ENCODE measurements around the gene SGMS1.

The SGMS1 gene

GRCh38 chr10:50349554-50349953, 274.2 kb downstream of the SGMS1 start:
- no peak for DNase-seq (ENCODE audit: low read depth, low spot score)
- TF ChIP-seq ZNF274 (IDR thresholded peaks at IDR 0.05; ENCODE audit: low read depth, low read length) (no peak), YY1 (IDR thresholded peaks at IDR 0.05; ENCODE audit: insufficient read depth, insufficient read length) (no peak), SUZ12 (IDR thresholded peaks at IDR 0.05; ENCODE audit: extremely low read depth, insufficient read depth, insufficient read length) (no peak)
- Histone ChIP-seq H3K27me3 (ENCODE audit: insufficient read depth, insufficient read length) (no peaks in the 10 kb centered on the region), H3K4me3 (ENCODE audit: insufficient read length, low read depth) (no peak overlapping the region), H3K4me1 (ENCODE audit: insufficient read depth, insufficient read length) (no peaks in the 10 kb centered on the region), H3K9me3 (ENCODE audit: insufficient read depth, low read length) (no peaks in the 10 kb centered on the region), H3K9ac (ENCODE audit: insufficient read length, low read depth) (no peak overlapping the region), H3K36me3 (ENCODE audit: insufficient read depth, insufficient read length, low read length) (no peaks in the 10 kb centered on the region)

DNA sequence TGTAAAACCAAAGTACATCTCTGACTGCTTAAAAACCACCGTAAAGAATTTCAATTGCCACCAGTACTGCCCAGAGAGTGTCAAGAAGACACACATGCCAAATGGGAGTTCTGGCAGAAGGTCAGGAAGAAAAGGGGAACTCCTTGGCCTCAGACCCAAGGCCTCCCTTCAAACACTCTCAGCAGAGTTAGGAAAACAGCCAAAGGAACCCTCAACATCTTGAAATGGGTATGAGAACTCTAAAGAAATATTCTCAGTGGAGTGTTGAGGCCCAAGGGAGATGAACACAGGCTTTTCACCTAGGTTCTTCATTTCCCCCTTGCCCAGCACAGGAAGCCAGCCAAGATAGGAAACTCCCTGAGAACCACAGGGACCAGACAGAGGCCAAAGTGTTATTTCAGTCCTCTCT, 276.4 kb downstream of the SGMS1 start:
- H3K9me3 ChIP-seq (ENCODE audit: insufficient read depth, low read length) = no peaks in the 10 kb centered on the region
- DNase-seq (ENCODE audit: low read depth, low spot score) = no peak
- H3K4me3 ChIP-seq (ENCODE audit: insufficient read length, low read depth) = no peak overlapping the region
- no peak for TF ChIP-seq YY1 (IDR thresholded peaks at IDR 0.05; ENCODE audit: insufficient read depth, insufficient read length)
- TF ChIP-seq ZNF274 (IDR thresholded peaks at IDR 0.05; ENCODE audit: low read depth, low read length) = no peak
- TF ChIP-seq SUZ12 (IDR thresholded peaks at IDR 0.05; ENCODE audit: extremely low read depth, insufficient read depth, insufficient read length) = no peak
- H3K9ac ChIP-seq (ENCODE audit: insufficient read length, low read depth) = no peak overlapping the region
- H3K4me1 ChIP-seq (ENCODE audit: insufficient read depth, insufficient read length) = no peaks in the 10 kb centered on the region
- peaks cover 16% of the 10 kb centered on the region for H3K36me3 ChIP-seq (ENCODE audit: insufficient read depth, insufficient read length, low read length)
- no peaks in the 10 kb centered on the region for H3K27me3 ChIP-seq (ENCODE audit: insufficient read depth, insufficient read length)

DNA sequence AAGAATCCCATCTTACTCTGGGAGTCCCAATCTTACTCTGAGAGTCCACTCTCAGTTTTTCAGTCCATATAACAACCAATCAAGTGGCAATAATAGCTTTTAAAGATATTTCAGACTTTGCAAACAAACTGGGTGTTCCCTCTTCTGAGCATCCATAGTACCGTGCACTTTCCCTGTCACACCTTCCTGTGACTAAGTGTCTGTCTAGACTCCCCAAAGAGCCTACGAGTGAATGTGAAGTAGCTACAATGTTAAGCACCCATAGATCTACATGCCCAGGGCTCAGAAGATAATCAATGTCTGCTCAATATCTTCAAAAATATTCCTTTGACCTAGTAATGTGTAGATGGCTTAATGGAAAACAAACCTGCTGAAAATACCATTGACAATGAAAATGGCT, 276.8 kb downstream of the SGMS1 start:
- Histone ChIP-seq H3K9me3 (ENCODE audit: insufficient read depth, low read length) (no peaks in the 10 kb centered on the region), H3K4me1 (ENCODE audit: insufficient read depth, insufficient read length) (no peaks in the 10 kb centered on the region), H3K4me3 (ENCODE audit: insufficient read length, low read depth) (no peak overlapping the region), H3K36me3 (ENCODE audit: insufficient read depth, insufficient read length, low read length) (peaks cover 16% of the 10 kb centered on the region), H3K27me3 (ENCODE audit: insufficient read depth, insufficient read length) (no peaks in the 10 kb centered on the region), H3K9ac (ENCODE audit: insufficient read length, low read depth) (no peak overlapping the region)
- DNase-seq (ENCODE audit: low read depth, low spot score) = no peak
- no peak for TF ChIP-seq ZNF274 (IDR thresholded peaks at IDR 0.05; ENCODE audit: low read depth, low read length)
- no peak for TF ChIP-seq YY1 (IDR thresholded peaks at IDR 0.05; ENCODE audit: insufficient read depth, insufficient read length)
- no peak for TF ChIP-seq SUZ12 (IDR thresholded peaks at IDR 0.05; ENCODE audit: extremely low read depth, insufficient read depth, insufficient read length)

- H3K4me3 ChIP-seq (ENCODE audit: insufficient read length, low read depth) = no peak overlapping the region
- TF ChIP-seq ZNF274 (IDR thresholded peaks at IDR 0.05; ENCODE audit: low read depth, low read length) (no peak), SUZ12 (IDR thresholded peaks at IDR 0.05; ENCODE audit: extremely low read depth, insufficient read depth, insufficient read length) (no peak), YY1 (IDR thresholded peaks at IDR 0.05; ENCODE audit: insufficient read depth, insufficient read length) (no peak)
- H3K36me3 ChIP-seq (ENCODE audit: insufficient read depth, insufficient read length, low read length) = peaks cover 16% of the 10 kb centered on the region
- no peaks in the 10 kb centered on the region for H3K4me1 ChIP-seq (ENCODE audit: insufficient read depth, insufficient read length)
- H3K9me3 ChIP-seq (ENCODE audit: insufficient read depth, low read length) = no peaks in the 10 kb centered on the region
- H3K9ac ChIP-seq (ENCODE audit: insufficient read length, low read depth) = no peak overlapping the region
- DNase-seq (ENCODE audit: low read depth, low spot score) = no peak
- H3K27me3 ChIP-seq (ENCODE audit: insufficient read depth, insufficient read length) = no peaks in the 10 kb centered on the region
Observed at GRCh38 chr10:50345545-50345944, 278.2 kb downstream of the SGMS1 start.

GRCh38 chr10:50343702-50344331, 279.9 kb downstream of the SGMS1 start:
- Histone ChIP-seq H3K4me1 (ENCODE audit: insufficient read depth, insufficient read length) (no peaks in the 10 kb centered on the region), H3K36me3 (ENCODE audit: insufficient read depth, insufficient read length, low read length) (peaks cover 23% of the 10 kb centered on the region), H3K27me3 (ENCODE audit: insufficient read depth, insufficient read length) (no peaks in the 10 kb centered on the region), H3K9me3 (ENCODE audit: insufficient read depth, low read length) (no peaks in the 10 kb centered on the region), H3K9ac (ENCODE audit: insufficient read length, low read depth) (no peak overlapping the region), H3K4me3 (ENCODE audit: insufficient read length, low read depth) (no peak overlapping the region)
- TF ChIP-seq SUZ12 (IDR thresholded peaks at IDR 0.05; ENCODE audit: extremely low read depth, insufficient read depth, insufficient read length) = no peak
- TF ChIP-seq ZNF274 (IDR thresholded peaks at IDR 0.05; ENCODE audit: low read depth, low read length) = no peak
- TF ChIP-seq YY1 (IDR thresholded peaks at IDR 0.05; ENCODE audit: insufficient read depth, insufficient read length) = no peak
- no peak for DNase-seq (ENCODE audit: low read depth, low spot score)

DNA sequence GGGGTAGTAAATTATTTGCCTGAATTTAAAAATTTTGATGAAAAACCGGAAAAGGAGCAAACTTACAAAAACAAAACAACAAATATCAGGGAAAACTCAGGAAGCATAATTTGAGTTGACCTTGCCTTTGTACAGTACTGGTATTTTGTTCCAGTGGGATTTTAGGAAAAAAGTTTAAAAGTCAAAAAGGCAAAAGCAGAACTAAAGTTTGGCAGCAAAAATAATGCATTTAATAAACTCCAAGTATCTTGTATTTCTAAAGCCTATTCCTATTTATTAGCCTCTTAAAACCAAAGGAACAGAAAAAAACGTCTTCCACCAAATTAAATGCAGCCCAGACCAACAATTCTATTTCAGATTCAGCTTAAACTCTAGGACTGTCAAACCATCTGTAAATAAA, 281.8 kb downstream of the SGMS1 start:
- no peak for DNase-seq (ENCODE audit: low read depth, low spot score)
- no peak for TF ChIP-seq SUZ12 (IDR thresholded peaks at IDR 0.05; ENCODE audit: extremely low read depth, insufficient read depth, insufficient read length)
- TF ChIP-seq YY1 (IDR thresholded peaks at IDR 0.05; ENCODE audit: insufficient read depth, insufficient read length) = no peak
- TF ChIP-seq ZNF274 (IDR thresholded peaks at IDR 0.05; ENCODE audit: low read depth, low read length) = no peak
- H3K4me1 ChIP-seq (ENCODE audit: insufficient read depth, insufficient read length) = no peaks in the 10 kb centered on the region
- no peak overlapping the region for H3K9ac ChIP-seq (ENCODE audit: insufficient read length, low read depth)
- H3K9me3 ChIP-seq (ENCODE audit: insufficient read depth, low read length) = no peaks in the 10 kb centered on the region
- no peaks in the 10 kb centered on the region for H3K27me3 ChIP-seq (ENCODE audit: insufficient read depth, insufficient read length)
- no peak overlapping the region for H3K4me3 ChIP-seq (ENCODE audit: insufficient read length, low read depth)
- H3K36me3 ChIP-seq (ENCODE audit: insufficient read depth, insufficient read length, low read length) = peaks cover 23% of the 10 kb centered on the region

- Histone ChIP-seq H3K9me3 (ENCODE audit: insufficient read depth, low read length) (no peaks in the 10 kb centered on the region), H3K9ac (ENCODE audit: insufficient read length, low read depth) (no peak overlapping the region), H3K27me3 (ENCODE audit: insufficient read depth, insufficient read length) (no peaks in the 10 kb centered on the region), H3K4me3 (ENCODE audit: insufficient read length, low read depth) (no peak overlapping the region), H3K4me1 (ENCODE audit: insufficient read depth, insufficient read length) (no peaks in the 10 kb centered on the region), H3K36me3 (ENCODE audit: insufficient read depth, insufficient read length, low read length) (peaks cover 7% of the 10 kb centered on the region)
- TF ChIP-seq YY1 (IDR thresholded peaks at IDR 0.05; ENCODE audit: insufficient read depth, insufficient read length) = no peak
- no peak for TF ChIP-seq SUZ12 (IDR thresholded peaks at IDR 0.05; ENCODE audit: extremely low read depth, insufficient read depth, insufficient read length)
- TF ChIP-seq ZNF274 (IDR thresholded peaks at IDR 0.05; ENCODE audit: low read depth, low read length) = no peak
- no peak for DNase-seq (ENCODE audit: low read depth, low spot score)
Observed at GRCh38 chr10:50336140-50336539, 287.6 kb downstream of the SGMS1 start.

Data from NT2/D1 (cell line).